ENCODE results near the gene MZB1.
"Not testable (repeated sequence)": the region's sequence is repeated elsewhere in the genome, so short reads cannot be mapped to it uniquely, and the experiment has no call there.

DNA sequence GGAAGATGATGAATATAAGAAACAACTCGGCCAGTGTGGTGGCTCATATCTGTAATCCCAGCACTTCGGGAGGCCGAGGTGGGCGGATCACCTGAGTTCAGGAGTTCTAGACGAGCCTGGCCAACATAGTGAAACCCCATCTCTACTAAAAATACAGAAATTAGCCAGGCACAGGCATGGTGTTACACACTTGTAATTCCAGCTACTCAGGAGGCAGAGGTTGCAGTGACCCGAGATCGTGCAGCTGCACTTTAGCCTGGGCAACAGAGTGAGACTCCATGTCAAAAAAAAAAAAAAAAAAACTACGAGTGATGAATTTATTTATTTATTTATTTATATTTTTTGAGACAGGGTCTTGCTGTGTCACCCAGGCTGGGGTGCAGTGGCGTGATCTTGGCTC lies 41.9 kb downstream of the MZB1 start:
- TF ChIP-seq POLR2A (IDR thresholded peaks at IDR 0.05) = not testable (repeated sequence)
- TF ChIP-seq, protein P1, sequence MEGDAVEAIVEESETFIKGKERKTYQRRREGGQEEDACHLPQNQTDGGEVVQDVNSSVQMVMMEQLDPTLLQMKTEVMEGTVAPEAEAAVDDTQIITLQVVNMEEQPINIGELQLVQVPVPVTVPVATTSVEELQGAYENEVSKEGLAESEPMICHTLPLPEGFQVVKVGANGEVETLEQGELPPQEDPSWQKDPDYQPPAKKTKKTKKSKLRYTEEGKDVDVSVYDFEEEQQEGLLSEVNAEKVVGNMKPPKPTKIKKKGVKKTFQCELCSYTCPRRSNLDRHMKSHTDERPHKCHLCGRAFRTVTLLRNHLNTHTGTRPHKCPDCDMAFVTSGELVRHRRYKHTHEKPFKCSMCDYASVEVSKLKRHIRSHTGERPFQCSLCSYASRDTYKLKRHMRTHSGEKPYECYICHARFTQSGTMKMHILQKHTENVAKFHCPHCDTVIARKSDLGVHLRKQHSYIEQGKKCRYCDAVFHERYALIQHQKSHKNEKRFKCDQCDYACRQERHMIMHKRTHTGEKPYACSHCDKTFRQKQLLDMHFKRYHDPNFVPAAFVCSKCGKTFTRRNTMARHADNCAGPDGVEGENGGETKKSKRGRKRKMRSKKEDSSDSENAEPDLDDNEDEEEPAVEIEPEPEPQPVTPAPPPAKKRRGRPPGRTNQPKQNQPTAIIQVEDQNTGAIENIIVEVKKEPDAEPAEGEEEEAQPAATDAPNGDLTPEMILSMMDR (IDR thresholded peaks at IDR 0.05) = not testable (repeated sequence)
